ENCODE measurements around the gene WNT8B. TPM values are rescaled to one million over a fixed set of nuclear protein-coding genes. Genes with fewer than 3 reads are reported as not detected.
A peak's percentile ranks its signal among the peaks of the same experiment; 100 is the strongest.

WNT8B gene
- polyA plus RNA-seq, 1 experiment = not detected

- no peak for TF ChIP-seq CTCF (IDR thresholded peaks at IDR 0.05; ENCODE audit: low read depth, low read length)
- DNase-seq (ENCODE audit: low read depth, low spot score) = no peak
- POLR2A ChIA-PET = interaction anchor here (1.2 kb wide), 1 partner anchor 13 kb away, joined by 5 read pairs; the partner anchor contains the start of gene HIF1AN
- Histone ChIP-seq H3K27me3 (ENCODE audit: control insufficient read depth, insufficient read depth, low read length) (no peaks in the 10 kb centered on the region), H3K4me3 (ENCODE audit: low read depth, low read length) (no peak overlapping the region), H3K27ac (ENCODE audit: low read depth, low read length) (no peak overlapping the region), H3K9me3 (ENCODE audit: control insufficient read depth, insufficient read depth, low read length) (no peaks in the 10 kb centered on the region; the same call in 1 of the 2 replicates)
- CTCF ChIA-PET = interaction anchor here (1.0 to 2.1 kb wide), 5 partner anchors 13 to 356 kb away, joined by 4 to 22 read pairs (median 7); partner anchors contain the start of gene HIF1AN
Measured at GRCh38 chr10:100522107-100522801, 59.4 kb downstream of the WNT8B start.

GRCh38 chr10:100522945-100523344 is 60.1 kb downstream of the WNT8B start:
- H3K9me3 ChIP-seq (ENCODE audit: control insufficient read depth, insufficient read depth, low read length) = no peaks in the 10 kb centered on the region; the same call in 1 of the 2 replicates
- H3K27me3 ChIP-seq (ENCODE audit: control insufficient read depth, insufficient read depth, low read length) = no peaks in the 10 kb centered on the region
- H3K27ac ChIP-seq (ENCODE audit: low read depth, low read length) = no peak overlapping the region
- H3K4me3 ChIP-seq (ENCODE audit: low read depth, low read length) = no peak overlapping the region
- no peak for TF ChIP-seq CTCF (IDR thresholded peaks at IDR 0.05; ENCODE audit: low read depth, low read length)
- ChIA-PET CTCF (interaction anchor here (1.0 to 2.1 kb wide), 5 partner anchors 13 to 356 kb away, joined by 4 to 22 read pairs (median 7); partner anchors contain the start of gene HIF1AN), POLR2A (interaction anchor here (1.2 kb wide), 1 partner anchor 13 kb away, joined by 5 read pairs; the partner anchor contains the start of gene HIF1AN)
- DNase-seq (ENCODE audit: low read depth, low spot score) = no peak

GRCh38 chr10:100524206-100524605 is 61.4 kb downstream of the WNT8B start:
- Histone ChIP-seq H3K4me3 (ENCODE audit: low read depth, low read length) (no peak overlapping the region), H3K27me3 (ENCODE audit: control insufficient read depth, insufficient read depth, low read length) (no peaks in the 10 kb centered on the region), H3K9me3 (ENCODE audit: control insufficient read depth, insufficient read depth, low read length) (no peaks in the 10 kb centered on the region; the same call in 1 of the 2 replicates), H3K27ac (ENCODE audit: low read depth, low read length) (no peak overlapping the region)
- no peak for DNase-seq (ENCODE audit: low read depth, low spot score)
- no peak for TF ChIP-seq CTCF (IDR thresholded peaks at IDR 0.05; ENCODE audit: low read depth, low read length)
- ChIA-PET POLR2A (no interaction called here), CTCF (interaction anchor here (1.9 to 4.1 kb wide), 3 partner anchors 12 to 90 kb away, joined by 5 to 26 read pairs (median 14); partner anchors contain the start of gene HIF1AN)

GRCh38 chr10:100524638-100525037 is 61.8 kb downstream of the WNT8B start:
- TF ChIP-seq CTCF (IDR thresholded peaks at IDR 0.05; ENCODE audit: low read depth, low read length) = peak; percentile 15; the same call in 1 of the 2 replicates
- POLR2A ChIA-PET = no interaction called here
- no peak for DNase-seq (ENCODE audit: low read depth, low spot score)
- Histone ChIP-seq H3K4me3 (ENCODE audit: low read depth, low read length) (no peak overlapping the region), H3K27ac (ENCODE audit: low read depth, low read length) (no peak overlapping the region), H3K27me3 (ENCODE audit: control insufficient read depth, insufficient read depth, low read length) (no peaks in the 10 kb centered on the region), H3K9me3 (ENCODE audit: control insufficient read depth, insufficient read depth, low read length) (no peaks in the 10 kb centered on the region; the same call in 1 of the 2 replicates)
- CTCF ChIA-PET = interaction anchor here (1.9 to 4.1 kb wide), 3 partner anchors 11 to 90 kb away, joined by 5 to 26 read pairs (median 14); partner anchors contain the start of gene HIF1AN

All from AG04450 (cell line).